Measurements from ENCODE around the gene CORIN.

CORIN gene

GRCh38 chr4:47824840-47825239 lies 13.0 kb downstream of the CORIN start:
- no peak overlapping the region for H3K27ac ChIP-seq
- H3K36me3 ChIP-seq: no peaks in the 10 kb centered on the region
- TF ChIP-seq CTCF (IDR thresholded peaks at IDR 0.05): no peak
- H3K9me3 ChIP-seq: no peaks in the 10 kb centered on the region
- no peaks in the 10 kb centered on the region for H3K27me3 ChIP-seq
- H3K4me3 ChIP-seq: no peak overlapping the region
- no peaks in the 10 kb centered on the region for H3K4me1 ChIP-seq
- no peak for DNase-seq
- intact Hi-C loops (cut with DNase I; ENCODE audit: low total_unique reads): no loop called here

GRCh38 chr4:47819178-47819577 lies 18.7 kb downstream of the CORIN start:
- Histone ChIP-seq H3K4me1 (no peaks in the 10 kb centered on the region), H3K27ac (no peak overlapping the region), H3K36me3 (no peaks in the 10 kb centered on the region), H3K4me3 (no peak overlapping the region), H3K9me3 (no peaks in the 10 kb centered on the region), H3K27me3 (no peaks in the 10 kb centered on the region)
- TF ChIP-seq CTCF (IDR thresholded peaks at IDR 0.05): no peak
- intact Hi-C loops (cut with DNase I; ENCODE audit: low total_unique reads): no loop called here
- DNase-seq: no peak

- H3K4me3 ChIP-seq: no peak overlapping the region
- no peak for TF ChIP-seq CTCF (IDR thresholded peaks at IDR 0.05)
- DNase-seq: no peak
- no peak overlapping the region for H3K27ac ChIP-seq
- H3K36me3 ChIP-seq: no peaks in the 10 kb centered on the region
- no peaks in the 10 kb centered on the region for H3K9me3 ChIP-seq
- no peaks in the 10 kb centered on the region for H3K4me1 ChIP-seq
- intact Hi-C loops (cut with DNase I; ENCODE audit: low total_unique reads): no loop called here
- no peaks in the 10 kb centered on the region for H3K27me3 ChIP-seq
Measured at GRCh38 chr4:47817275-47817674, 20.6 kb downstream of the CORIN start.

GRCh38 chr4:47816748-47817147 lies 21.1 kb downstream of the CORIN start:
- TF ChIP-seq CTCF (IDR thresholded peaks at IDR 0.05): no peak
- no peaks in the 10 kb centered on the region for H3K36me3 ChIP-seq
- no peak overlapping the region for H3K27ac ChIP-seq
- no peaks in the 10 kb centered on the region for H3K27me3 ChIP-seq
- H3K9me3 ChIP-seq: no peaks in the 10 kb centered on the region
- H3K4me3 ChIP-seq: no peak overlapping the region
- intact Hi-C loops (cut with DNase I; ENCODE audit: low total_unique reads): no loop called here
- no peak for DNase-seq
- no peaks in the 10 kb centered on the region for H3K4me1 ChIP-seq

- Histone ChIP-seq H3K27ac (no peak overlapping the region), H3K27me3 (no peaks in the 10 kb centered on the region), H3K9me3 (no peaks in the 10 kb centered on the region), H3K4me3 (no peak overlapping the region), H3K36me3 (no peaks in the 10 kb centered on the region), H3K4me1 (no peaks in the 10 kb centered on the region)
- DNase-seq: no peak
- intact Hi-C loops (cut with DNase I; ENCODE audit: low total_unique reads): no loop called here
- TF ChIP-seq CTCF (IDR thresholded peaks at IDR 0.05): no peak
Measured at GRCh38 chr4:47814618-47815295, 23.1 kb downstream of the CORIN start.
